CD1c-positive myeloid dendritic cell (primary cell): ENCODE results near the gene HABP2.

Experiments
- DNase-seq: peaks from one replicate; pipeline ENCODE4 v3.0.0-alpha.2; 2016; ENCODE audit errors: extremely low spot score

The HABP2 gene

DNA sequence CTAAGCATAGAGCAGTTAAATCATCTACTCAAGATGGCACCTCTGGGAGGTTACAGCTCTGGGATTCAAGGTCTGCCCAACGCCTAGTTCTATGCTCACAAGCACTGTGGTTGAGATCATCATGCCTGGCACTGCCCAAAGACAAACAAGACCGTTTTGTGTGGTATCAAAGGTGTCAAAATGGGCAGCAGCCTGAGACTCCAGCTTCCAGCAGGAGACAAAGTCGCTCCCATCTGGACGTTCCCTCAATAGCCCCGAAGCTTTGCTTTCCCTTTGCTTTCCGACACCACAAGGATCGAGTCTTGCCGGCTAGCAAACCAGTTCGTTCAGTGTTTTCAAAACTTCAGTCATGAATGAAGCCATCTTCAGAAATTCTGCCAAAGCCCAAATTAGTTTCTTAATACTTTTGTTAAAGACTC lies 5.1 kb downstream of the HABP2 start:
- DNase-seq, result no peak

DNA sequence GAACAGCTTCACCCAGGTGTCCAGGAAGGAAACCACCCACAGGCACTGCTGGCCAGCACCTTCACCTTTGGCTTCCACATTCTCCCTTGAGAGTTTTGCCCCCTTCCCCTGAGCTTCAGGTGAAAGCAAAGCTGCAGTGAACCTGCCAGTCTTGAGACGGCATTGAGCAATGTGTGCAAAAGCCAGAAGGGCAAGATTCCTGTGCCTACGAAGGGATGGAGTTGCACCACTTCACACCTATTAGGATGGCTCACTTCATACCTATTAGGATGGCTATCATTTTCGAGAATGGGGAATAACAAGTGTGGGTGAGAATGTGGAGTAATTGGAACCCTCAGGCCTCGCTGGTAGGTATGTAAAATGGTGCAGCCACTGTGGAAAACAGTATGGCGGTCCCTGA lies 7.2 kb downstream of the HABP2 start:
- no peak for DNase-seq

DNA sequence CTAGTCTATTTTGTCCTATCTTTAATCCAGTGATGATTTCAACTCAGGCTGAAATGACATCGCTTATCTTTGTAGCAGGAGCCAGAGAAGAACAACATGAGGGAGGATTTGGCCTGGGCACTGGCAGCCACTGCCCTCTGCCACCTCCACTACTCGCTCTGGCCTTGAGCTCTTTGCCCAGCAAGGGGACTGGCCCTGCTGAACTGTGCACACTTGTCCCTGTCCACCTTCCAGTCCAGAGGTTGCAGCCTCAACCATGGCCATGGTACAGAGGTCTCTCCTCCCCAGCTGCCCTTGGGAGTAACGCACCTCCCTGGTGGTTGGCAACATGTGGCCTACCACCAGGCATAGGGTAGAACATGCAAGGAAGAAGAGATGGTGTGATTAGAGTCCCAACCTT lies 8.4 kb downstream of the HABP2 start:
- DNase-seq, result no peak

DNA sequence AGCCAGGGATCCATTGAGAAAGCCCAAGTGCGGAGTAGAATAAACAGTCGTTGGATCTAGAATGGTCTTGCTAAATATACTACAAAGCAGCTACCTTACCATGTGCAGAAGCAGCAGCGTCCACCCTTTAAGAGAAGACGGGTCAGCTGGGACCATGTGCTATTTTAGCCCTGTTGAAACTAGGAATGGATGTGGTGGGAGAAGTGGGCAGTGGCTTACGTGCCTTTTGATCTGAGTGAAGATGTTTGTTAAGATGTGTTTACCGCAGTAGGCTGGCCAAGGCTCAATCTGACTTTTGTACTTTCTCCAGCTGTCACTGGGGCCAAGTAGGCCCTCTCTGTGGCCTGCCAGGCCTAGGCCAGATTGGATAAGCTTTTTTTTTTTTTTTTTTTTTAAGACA lies 9.2 kb downstream of the HABP2 start:
- DNase-seq, result no peak

DNA sequence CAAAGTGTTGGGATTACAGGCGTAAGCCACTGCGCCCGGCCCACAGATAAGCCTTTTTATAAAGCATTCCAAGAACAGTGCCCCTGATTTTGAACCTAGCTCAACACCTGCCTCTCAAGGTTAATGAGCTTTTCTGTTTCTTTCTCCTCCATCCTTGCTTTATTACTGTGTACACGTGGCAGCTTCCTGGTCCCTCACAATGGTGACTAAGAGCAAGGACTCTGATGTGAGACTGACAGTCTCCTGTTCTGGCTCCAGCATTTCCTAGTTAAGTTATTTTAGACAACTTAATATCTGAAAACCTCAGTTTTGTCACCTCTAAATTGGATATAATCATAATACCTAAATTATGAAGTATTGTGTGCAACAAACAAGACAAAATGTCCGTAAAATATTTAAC lies 9.9 kb downstream of the HABP2 start:
- DNase-seq, result no peak

DNA sequence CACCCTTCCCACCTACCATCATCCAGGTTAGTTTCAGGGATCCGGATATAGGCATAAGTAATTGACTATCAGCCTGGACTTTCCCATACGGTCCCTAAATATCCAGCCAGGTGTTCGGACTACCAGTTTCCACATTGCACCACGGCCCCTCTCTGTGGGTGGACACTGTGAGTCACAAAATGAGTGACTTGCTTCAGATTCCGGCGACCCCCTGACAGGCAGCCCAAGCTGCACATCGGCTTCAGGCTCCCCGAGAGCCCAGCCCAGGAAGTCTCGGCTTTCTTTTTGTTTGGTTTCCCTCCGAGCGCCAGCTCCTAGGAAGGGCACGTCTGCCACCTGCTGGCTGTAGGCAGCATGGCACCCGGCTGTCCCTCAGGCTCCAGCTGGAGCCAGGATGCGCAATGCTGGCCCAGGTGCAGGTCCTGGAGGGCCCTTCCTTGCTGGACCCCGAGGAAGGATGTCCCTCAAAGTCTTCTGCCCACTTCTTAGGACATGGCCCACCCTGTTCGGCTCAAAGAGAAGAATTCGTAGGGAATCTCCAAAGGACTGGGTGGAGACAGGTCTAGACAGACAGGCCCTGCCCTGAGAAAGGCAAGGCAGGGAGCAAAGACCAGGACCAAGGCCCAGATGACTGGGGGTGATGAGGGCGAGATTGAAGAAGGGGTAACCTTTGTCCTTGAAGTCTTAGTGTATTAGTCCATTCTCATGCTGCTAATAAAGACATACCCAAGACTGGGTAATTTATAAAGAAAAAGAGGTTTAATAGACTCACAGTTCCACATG lies 10.6 kb downstream of the HABP2 start:
- peak; percentile 74 for DNase-seq

DNA sequence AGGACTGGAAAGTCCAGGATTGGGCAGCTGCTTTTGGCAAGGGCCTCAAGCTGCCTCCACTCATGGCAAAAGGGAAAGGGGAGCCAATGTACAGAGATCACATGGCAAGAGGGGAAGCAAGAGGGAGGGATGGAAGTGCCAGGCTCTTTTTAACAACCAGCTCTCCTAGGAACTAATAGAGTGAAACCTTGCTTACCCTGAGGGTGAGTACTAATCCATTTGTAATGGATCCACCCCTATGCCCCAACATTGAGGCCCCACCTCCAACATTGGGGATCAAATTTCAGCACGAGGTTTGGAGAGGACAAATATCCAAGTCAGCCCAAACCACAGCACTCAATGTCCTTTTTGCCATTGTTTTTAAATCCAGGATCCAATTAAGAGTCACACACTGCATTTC lies 12.5 kb downstream of the HABP2 start:
- DNase-seq, result no peak

DNA sequence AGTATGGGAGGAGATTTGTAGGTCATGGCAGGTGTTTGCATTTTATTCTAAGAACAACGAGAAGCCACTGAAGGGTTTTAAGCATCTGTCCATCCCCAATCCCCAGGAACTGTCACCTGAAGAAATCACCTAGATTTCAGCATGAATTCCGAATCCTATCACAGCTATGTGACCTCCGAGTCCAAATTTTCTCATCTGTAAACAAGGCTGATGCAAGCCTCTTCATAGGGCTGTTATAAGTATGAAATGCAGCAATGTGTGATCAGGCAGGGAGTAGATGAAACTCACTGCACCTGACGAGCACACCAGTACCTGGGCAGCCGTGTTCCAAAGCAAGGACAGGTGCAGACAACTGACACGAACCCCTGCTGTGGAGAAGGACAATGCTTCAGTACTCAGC lies 14.0 kb downstream of the HABP2 start:
- no peak for DNase-seq

DNA sequence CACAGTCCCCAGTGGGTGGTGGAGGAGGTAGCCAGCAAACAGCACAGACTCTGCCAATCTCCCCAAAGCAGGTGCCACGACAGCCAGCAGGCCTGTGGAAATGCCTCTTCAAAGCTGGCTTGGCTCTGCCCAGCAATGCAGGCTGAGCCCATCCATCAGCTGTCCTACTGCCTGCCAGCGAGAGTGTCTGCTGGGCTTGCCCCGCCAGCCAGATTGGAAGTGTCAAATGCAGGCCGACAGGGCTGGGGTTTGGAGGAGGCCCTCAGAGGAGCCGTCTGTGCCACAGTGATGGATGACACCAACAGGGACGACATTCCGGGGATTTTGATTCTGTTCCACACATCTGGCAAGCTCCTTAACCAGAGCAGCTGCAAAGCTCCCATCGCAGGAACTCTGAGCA lies 16.7 kb downstream of the HABP2 start:
- DNase-seq, result no peak

DNA sequence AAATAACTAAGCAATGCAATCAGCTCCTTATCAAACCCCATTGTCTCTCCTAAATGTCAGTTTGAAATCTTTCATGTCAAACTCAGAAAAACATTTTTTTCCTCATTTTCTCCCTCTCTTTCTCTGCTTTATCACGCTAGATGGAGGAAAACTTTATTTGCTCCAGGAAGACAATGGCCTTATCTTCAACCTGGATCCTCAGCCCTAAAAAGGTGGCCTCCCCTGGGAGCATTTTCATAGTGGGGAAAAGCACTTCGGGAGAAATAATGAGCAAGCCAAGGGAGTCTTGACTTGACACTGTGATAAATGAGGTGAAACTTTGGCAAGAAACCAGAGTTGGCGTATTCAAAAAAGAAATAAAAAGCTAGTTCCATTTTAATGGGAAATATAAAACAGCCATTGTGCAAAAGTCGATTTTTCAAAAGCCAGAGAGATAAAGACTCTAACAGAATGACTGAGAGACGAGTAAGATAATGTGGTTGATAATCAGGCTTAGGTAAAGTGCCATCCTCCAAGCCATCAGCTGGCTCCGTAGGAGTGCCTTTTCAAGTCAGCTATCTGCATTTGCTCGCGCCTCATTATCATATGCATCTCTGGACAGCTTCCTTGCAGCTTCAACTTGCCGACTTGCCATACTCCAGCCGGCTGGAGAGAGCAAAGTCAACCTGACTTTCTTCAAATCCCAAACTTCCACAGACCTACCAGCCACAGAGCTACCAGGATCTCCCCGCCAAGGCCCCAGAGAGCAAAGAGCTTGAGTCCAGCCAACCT lies 19.9 kb downstream of the HABP2 start:
- no peak for DNase-seq

DNA sequence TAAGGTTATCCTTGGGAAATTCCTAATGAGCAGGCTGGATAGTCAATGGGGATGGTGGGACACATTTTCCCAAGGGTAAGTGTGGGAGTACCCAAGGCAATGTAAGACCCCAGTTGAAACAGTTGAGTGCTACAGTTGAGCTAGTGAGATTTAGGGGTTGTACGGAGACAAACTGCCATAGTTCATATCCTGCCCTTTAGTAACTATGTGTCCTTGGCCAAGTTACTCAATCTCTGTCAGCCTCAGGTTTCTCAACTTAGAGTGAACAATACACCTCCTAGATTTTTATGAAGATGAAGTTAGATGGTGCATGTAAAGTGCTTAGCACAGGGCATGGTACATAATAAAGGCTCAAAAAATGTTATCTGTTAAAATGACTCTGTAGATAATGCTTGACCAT lies 20.5 kb downstream of the HABP2 start:
- no peak for DNase-seq

DNA sequence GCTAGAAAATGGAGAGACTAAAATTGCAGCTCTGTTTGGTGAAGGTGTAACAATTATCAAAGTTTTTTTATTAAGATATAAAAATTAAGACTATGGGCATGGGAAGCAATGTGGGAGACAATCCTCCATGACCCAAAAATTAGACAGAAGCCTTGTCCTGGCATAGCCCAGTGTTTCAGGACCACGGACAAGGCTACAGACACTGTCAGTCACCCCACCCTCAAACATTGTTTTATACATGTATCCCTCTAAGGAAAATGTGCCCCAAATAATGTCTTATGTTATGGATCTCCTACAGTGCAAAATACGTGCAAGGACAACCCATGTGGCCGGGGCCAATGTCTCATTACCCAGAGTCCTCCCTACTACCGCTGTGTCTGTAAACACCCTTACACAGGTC lies 24.0 kb downstream of the HABP2 start:
- no peak for DNase-seq

DNA sequence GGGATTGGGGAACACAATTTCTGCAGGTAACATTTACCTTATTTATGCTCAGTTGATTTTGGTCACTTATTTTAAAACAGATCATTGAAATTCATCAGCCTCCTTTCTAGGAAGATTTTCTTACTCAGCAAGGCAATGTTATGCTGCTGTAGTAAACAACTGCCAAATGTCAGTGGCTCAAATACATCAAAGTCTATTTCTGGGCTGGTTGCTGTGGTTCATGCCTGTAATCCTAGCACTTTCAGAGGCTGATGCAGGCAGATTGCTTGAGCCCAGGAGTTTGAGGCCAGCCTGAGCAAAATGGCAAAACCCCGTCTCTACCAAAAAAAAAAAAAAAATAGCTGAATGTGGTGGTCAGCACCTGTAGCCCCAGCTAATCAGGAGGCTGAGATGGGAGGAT lies 25.9 kb downstream of the HABP2 start:
- no peak for DNase-seq

DNA sequence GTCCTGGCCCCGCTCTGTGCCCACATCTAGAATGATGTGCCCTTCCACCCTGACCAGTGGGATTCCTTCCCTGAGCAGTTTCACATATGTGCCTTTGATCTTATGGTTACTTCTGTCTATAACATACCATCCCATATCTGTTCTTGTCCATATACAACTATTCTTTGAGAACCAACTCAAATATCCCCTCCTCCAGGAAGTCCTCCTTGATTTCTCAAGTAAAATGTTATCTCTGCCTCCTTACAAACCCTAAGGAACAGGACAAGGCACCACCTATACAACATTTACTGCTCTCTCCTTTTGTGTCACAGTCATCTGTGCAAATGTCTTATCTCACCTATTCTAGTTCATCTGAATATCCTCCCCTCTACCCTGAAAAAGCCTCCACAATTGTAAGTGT lies 28.2 kb downstream of the HABP2 start:
- no peak for DNase-seq

DNA sequence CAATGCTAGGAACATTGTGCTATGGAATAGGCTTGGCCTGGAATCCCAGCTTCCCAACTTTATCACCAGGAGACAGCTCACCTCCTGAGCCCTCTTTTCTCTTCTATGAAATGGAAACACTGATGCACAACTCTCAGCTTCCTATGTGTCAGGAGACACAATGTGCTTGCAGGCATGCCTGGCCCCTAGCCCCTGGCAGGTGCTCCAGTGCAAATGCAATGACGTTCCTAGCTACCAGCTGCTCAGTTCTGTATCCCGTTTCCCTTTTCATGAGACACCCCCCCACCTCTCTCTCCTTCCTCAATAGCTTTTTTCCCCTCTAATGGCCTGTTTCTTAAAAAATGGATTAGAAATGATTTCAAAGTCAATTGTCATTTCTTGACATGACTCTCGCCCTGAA lies 30.7 kb downstream of the HABP2 start:
- DNase-seq, result no peak

DNA sequence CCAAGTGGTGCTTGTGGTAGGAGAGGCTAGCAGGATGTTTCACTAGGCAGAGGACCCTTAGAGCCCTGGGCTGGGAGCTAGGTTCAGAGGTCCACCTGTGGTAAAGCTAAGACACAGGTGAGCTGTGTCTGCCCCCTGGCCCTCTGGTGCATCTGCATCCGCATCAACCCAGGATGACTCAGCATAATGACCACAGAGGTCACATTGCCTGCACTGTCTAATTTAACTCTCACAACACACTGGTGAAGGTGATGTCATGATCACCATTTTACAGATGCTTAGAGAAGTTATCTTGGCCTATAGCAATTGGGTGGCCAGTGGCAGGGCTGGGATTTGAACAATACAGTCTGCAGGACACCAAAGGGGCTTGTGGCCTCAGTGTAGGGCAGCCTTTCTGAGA lies 33.1 kb downstream of the HABP2 start:
- DNase-seq, result no peak

DNA sequence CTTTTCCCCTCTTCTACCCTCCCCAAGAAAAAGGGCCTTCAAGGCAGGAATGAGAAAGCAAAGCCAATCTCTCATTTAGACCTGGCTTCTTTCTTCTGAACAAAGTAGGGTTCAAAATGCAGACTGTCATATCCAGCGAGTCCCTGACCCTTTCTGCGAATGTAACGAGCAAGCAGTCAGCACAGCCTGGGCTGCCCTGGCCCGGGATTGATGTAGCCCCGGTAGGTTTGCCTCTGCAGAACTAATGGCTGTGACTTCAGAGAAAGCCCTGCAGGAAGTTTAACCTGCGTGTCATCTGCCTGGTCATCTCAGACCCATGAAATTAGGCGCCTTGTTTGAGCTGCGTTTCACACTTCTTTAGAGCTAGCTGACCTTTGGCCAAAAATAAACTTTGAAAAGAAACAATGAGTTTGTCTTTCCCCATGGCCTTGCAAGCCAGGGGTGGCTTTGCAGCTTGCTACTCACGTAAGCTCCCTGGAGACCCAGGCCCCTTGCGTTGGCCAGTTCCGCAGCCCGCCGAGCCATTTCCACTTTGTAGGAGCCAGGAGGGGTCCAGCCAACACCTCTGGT lies 36.4 kb downstream of the HABP2 start:
- no peak for DNase-seq

DNA sequence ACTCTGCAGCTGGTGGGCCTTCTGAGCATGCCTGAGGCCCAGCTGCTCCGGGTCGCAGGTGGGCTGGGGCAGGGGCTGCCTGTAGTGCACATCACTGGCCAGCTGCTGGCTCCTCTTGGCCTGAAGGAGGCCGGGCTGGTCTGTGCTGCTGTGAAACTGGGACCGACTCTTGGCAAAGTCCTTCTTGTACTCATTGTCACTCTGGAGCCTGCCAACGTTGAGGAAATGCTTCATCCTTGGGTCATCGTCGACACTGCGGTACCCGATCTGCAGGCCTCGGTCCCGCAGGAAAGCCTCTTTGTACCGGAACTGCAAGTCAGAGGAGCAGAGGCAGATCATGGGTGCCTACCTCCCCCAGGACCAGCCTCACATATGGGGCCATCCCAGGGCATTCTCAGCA lies 37.7 kb downstream of the HABP2 start:
- no peak for DNase-seq

DNA sequence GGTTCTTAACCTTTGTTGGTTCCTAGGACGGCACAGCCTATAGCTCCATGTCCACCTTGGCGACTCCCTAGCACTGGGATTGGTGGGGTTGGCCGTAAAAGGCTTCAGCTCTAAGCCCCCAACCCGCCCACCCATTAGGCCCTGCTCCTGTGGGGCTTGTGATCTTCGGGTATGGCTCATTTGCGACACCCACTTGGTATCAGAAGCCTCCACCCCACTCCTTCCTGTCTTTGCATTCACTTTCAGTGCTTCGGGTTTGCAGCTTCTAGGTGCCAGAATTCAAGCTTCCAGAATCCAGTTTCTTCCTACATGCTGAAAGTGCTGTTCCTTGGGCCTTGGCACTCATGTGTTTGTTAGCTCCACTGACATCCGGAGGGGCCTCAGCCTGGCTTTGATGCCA lies 39.5 kb downstream of the HABP2 start:
- DNase-seq, result no peak

DNA sequence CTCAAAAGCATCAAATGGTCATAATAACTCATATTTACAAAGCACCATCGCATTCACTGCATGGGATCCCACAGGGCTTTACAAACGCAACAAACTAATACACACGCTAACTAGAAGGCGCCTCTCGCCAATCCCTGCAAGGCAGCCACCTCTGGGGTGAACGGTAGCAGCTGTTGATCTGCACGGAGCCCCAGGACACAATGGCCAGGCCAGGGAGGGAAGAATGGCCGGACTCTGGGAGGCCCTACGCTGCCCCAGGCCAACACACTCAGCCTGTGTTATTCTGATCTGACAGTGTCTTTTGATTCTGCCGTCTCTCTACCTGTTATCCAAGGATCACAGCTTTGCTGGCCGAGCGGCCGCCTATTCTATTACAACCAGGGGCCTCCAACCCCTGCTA lies 41.8 kb downstream of the HABP2 start:
- DNase-seq, result no peak

DNA sequence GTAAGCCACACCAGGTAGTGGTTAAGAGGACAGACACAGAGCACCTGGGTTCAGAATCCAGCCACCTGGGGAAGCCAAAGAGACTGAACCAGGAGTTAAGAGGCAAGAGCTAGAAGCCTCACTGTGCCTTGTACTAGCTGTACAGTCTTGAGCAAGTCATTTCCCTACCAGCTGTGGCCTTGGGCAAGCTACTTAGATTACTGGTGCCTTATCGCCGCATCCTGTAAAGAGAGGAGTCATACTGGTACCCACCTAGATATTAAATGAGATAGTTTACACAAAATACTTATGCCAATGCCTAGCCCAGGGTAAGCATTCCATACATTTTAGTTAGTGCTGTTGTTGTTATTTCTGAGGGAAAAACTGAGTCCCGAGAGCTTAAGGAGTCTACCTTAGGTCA lies 47.7 kb downstream of the HABP2 start:
- no peak for DNase-seq

DNA sequence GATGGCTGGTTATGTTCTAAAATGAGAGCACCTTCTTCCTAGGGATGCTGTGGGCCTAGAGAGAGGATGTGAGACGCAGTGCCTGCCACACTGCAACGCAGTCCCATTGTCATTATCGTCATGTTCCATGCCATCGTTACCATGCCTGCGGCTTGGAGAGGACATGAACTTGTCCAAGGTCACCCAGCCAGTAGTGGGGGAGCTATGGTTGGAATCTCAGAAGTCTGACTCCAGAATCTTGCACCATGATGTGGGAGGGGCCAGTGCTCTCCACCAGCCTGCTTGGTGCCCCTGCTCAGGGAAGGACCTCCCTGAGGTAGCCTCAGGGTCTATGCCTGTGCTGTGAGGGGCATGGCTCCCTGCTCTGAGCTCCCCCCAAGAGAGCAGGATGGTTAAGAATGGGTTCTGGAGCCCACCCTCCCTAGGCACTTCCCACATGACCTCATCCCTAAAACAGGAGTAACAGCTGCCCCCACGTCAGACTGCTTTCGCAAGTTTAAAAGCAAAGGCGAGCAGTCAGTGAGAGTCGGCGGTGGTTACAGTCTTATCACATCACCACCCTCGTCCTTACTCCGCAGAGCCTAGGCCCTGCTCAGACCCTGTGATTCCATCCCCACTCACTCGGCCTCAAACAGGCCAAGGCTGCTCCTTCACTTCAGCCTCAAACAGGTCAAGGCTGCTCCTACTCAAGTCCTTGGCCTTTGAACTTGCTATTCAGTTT lies 50.4 kb downstream of the HABP2 start:
- no peak for DNase-seq

DNA sequence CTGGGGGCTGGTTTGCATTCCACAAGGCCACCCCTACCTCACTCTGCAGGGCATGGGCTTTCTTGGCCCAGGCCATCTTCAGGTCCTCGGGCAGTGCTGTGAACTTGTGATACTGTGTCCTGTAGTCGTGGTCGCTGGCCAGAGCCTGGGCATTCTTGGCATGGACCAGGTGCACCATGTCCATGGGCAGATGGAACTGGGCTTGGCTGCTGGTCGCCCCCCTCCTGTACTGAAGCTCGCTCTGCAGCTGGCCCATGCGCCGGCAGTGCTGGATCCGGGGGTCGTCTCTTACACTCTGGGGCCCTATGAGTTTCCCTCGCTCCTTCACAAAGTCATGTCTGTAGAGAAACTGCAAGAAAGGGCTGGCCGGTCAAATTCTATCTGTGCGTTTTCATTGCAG lies 51.7 kb downstream of the HABP2 start:
- DNase-seq, result no peak
